Measurements from ENCODE around the gene XKRX.

- TF ChIP-seq, protein P1, sequence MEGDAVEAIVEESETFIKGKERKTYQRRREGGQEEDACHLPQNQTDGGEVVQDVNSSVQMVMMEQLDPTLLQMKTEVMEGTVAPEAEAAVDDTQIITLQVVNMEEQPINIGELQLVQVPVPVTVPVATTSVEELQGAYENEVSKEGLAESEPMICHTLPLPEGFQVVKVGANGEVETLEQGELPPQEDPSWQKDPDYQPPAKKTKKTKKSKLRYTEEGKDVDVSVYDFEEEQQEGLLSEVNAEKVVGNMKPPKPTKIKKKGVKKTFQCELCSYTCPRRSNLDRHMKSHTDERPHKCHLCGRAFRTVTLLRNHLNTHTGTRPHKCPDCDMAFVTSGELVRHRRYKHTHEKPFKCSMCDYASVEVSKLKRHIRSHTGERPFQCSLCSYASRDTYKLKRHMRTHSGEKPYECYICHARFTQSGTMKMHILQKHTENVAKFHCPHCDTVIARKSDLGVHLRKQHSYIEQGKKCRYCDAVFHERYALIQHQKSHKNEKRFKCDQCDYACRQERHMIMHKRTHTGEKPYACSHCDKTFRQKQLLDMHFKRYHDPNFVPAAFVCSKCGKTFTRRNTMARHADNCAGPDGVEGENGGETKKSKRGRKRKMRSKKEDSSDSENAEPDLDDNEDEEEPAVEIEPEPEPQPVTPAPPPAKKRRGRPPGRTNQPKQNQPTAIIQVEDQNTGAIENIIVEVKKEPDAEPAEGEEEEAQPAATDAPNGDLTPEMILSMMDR (IDR thresholded peaks at IDR 0.05), result no peak
- TF ChIP-seq JUN (IDR thresholded peaks at IDR 0.05) (no peak), RNF2 (IDR thresholded peaks at IDR 0.05; ENCODE audit: borderline replicate concordance, low read depth) (no peak), NR3C1 (IDR thresholded peaks at IDR 0.05) (no peak), POLR2A (IDR thresholded peaks at IDR 0.05; ENCODE audit: low read length) (no peak), SMC3 (IDR thresholded peaks at IDR 0.05) (no peak), RAD21 (conservative IDR thresholded peaks at IDR 0.05 in 1 of 2, IDR thresholded peaks at IDR 0.05 in 1 of 2) (no peak), MAZ (IDR thresholded peaks at IDR 0.05; ENCODE audit: borderline replicate concordance, low read depth, low read length) (no peak), MYC (IDR thresholded peaks at IDR 0.05; ENCODE audit: borderline replicate concordance, low read length) (no peak), RFX5 (IDR thresholded peaks at IDR 0.05) (no peak), ZC3H11A (IDR thresholded peaks at IDR 0.05) (no peak), REST (IDR thresholded peaks at IDR 0.05) (no peak), MAFK (IDR thresholded peaks at IDR 0.05; ENCODE audit: partially characterized antibody) (no peak)
Observed at GRCh38 chrX:100864657-100865391, 63.9 kb downstream of the XKRX start.

Data from A549 (cell line).